Bronchial epithelial cell (primary cell): ENCODE measurements around the gene MYH4. TPM values are rescaled to one million over a fixed set of nuclear protein-coding genes. Genes with fewer than 3 reads are reported as not detected.

Source experiments
- DNase-seq: peaks from one replicate; pipeline ENCODE4 v3.0.0-alpha.2; 2010; ENCODE audit warnings: low read depth
- FAIRE-seq: peaks from 2 replicates; lab custom pipeline; 2011; peaks lifted over from hg19 to GRCh38; lab: Jason Lieb, UNC
- H3K27me3 ChIP-seq: 2 replicates; pipeline ENCODE4 v1.5.1; 2011; ENCODE audit warnings: low read length; ENCODE audit not compliant: control insufficient read depth, insufficient read depth
- H3K36me3 ChIP-seq: 2 replicates; pipeline ENCODE4 v1.5.1; 2011; ENCODE audit warnings: low read length; ENCODE audit not compliant: control insufficient read depth, insufficient read depth
- H3K4me3 ChIP-seq: 2 replicates; pipeline ENCODE4 v1.5.1; 2011; ENCODE audit warnings: mild to moderate bottlenecking, low read depth, low read length, control low read depth
- total RNA-seq: library from RNA; depleted of rRNA; stranded (reverse); fragments of >200 nt; gene quantifications from 2 replicates; pipeline ENCODE4 v1.2.1, GENCODE V29; 2014
- TF ChIP-seq, protein P1 (sequence below): IDR thresholded peaks from 2 replicates; pipeline ENCODE4 v1.5.1; 2011; ENCODE audit warnings: mild to moderate bottlenecking, moderate library complexity, low read length, control low read depth, inconsistent platforms; ENCODE audit not compliant: insufficient read depth, severe bottlenecking

The MYH4 gene
- total RNA-seq, 1 donor from 2014 or later, result not detected

DNA sequence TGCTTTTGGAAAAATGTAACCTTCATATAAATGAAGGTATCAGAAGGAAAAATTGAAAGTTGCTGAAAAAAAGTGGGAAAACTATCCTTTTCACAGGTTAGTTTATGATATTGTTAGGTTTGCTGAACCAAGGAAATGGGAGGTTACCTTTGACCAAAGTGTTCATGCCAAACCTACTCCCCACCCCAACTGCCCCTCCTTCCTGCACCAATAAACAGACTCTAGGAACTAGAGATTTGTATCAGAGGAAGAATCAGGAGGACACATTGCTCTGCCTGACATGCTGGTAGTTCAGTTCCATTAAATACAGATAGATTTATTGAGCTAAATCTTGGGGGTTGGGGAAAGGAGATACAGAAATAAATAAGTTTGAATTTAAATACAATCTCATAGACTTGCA lies 65.8 kb downstream of the MYH4 start:
- TF ChIP-seq, protein P1, sequence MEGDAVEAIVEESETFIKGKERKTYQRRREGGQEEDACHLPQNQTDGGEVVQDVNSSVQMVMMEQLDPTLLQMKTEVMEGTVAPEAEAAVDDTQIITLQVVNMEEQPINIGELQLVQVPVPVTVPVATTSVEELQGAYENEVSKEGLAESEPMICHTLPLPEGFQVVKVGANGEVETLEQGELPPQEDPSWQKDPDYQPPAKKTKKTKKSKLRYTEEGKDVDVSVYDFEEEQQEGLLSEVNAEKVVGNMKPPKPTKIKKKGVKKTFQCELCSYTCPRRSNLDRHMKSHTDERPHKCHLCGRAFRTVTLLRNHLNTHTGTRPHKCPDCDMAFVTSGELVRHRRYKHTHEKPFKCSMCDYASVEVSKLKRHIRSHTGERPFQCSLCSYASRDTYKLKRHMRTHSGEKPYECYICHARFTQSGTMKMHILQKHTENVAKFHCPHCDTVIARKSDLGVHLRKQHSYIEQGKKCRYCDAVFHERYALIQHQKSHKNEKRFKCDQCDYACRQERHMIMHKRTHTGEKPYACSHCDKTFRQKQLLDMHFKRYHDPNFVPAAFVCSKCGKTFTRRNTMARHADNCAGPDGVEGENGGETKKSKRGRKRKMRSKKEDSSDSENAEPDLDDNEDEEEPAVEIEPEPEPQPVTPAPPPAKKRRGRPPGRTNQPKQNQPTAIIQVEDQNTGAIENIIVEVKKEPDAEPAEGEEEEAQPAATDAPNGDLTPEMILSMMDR, result no peak

DNA sequence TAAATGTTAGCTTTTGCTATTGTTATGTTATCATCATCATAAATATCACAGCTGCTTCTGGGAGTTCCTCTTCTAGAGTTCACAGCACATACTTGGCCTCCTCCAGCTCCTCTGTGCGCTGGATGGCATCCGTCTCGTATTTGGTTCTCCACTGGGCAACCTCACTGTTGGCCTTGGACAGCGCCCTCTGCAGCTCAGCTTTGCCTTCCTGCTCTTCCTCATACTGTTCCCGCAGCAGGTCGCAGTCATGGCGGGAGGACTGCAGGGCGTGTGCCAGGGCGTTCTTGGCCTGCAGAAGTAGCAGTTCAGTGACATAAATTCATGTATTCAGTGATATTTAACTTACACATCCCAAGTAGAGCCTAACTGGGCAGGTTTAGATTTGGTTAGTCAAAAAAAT lies 71.0 kb downstream of the MYH4 start:
- no peak for FAIRE-seq
- Histone ChIP-seq H3K36me3 (no peaks in the 10 kb centered on the region), H3K27me3 (no peaks in the 10 kb centered on the region), H3K4me3 (no peak overlapping the region)
- DNase-seq, result no peak
- TF ChIP-seq, protein P1, result no peak

More for the DNA sequence above, 65.8 kb downstream of the MYH4 start:
- DNase-seq (no peak), FAIRE-seq (no peak)
- H3K27me3 ChIP-seq, result no peaks in the 10 kb centered on the region
- H3K4me3 ChIP-seq, result no peak overlapping the region
- no peaks in the 10 kb centered on the region for H3K36me3 ChIP-seq

DNA sequence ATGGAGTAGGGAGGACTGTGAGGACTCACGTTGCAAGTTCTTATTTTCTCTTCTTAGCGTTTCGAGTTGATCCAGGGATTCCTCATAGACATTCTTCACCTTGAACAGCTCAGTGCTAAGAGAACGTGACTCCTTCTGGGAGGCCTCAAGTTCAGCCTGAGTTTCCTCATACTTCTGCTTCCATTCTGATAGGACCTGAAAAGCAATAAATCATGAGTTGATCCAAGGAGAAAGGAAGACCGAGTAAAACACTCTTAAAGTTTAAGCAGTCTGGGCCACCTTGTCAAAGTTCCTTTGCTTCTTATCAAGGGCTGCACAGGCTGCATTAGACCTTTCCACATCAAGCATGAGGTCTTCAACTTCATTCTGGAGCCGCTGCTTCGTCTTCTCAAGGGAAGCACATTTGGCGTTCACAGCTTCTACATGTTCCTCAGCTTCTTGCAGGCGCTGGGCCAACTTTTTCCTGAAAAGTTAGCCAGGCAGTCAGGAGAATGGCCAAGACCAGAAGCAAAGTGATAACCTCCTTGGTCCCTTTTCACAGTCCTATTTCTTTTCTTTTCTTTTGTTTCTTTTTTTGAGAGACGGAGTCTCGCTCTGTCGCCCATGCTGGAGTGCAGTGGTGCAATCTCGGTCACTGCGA lies 72.7 kb downstream of the MYH4 start:
- no peak for DNase-seq
- TF ChIP-seq, protein P1, result no peak

DNA sequence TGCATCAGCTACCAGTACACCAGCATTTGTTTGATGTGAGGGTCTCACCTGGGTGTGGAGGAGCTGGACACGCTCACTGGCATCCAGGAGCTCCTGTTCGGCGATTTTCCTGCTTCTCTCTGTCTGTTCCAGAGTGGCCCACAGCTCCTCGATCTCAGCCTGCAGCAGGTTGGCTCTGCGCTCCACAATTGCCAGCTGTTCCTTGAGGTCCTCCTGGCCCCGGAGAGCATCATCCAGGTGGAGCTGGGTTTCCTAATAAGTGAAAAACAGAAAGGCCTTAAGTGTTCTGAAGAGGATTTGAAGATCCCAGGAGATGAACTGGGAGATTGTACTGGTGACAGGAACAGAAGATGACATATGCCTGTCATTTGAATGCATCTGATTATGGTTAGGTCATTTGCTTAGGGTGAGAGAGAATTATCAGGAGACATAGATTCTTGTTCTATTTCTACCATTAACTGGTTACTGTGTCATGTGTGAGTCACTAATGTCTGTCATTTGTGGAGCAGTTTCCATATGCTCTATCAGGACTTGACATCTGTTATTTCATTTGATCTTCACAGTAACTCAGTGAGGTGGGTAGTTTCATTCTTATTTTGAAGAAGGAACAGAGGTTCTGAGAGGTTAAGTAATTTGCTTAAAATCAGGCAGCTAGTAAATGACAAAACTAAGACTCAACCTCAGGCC lies 75.0 kb downstream of the MYH4 start:
- no peak for FAIRE-seq
- no peaks in the 10 kb centered on the region for H3K36me3 ChIP-seq
- H3K27me3 ChIP-seq, result no peaks in the 10 kb centered on the region
- H3K4me3 ChIP-seq, result no peak overlapping the region
- TF ChIP-seq, protein P1, result no peak
- no peak for DNase-seq

More for the DNA sequence above, 72.7 kb downstream of the MYH4 start:
- no peak overlapping the region for H3K4me3 ChIP-seq
- H3K27me3 ChIP-seq, result no peaks in the 10 kb centered on the region
- FAIRE-seq, result no peak
- no peaks in the 10 kb centered on the region for H3K36me3 ChIP-seq

Other genes starting within 250 kb of the MYH4 start
- gene MYH13, start 96.6 kb downstream of the MYH4 start, total RNA-seq, result under 0.01 TPM in 1 of 2 replicates, not detected in the other
- gene MYH8, start 47.6 kb downstream of the MYH4 start, total RNA-seq, result not detected in 2 replicates
- not detected in 2 replicates for gene MYH1, start 49.0 kb upstream of the MYH4 start, total RNA-seq
- gene MYH2, start 80.1 kb upstream of the MYH4 start, total RNA-seq, result not detected in 2 replicates
- 1.1 and 1.4 TPM in 2 replicates for gene MYH3, start 187.8 kb upstream of the MYH4 start, total RNA-seq
- 24.2 and 26.8 TPM in 2 replicates for gene SCO1, start 228.0 kb upstream of the MYH4 start, total RNA-seq
- gene ADPRM, start 228.0 kb upstream of the MYH4 start, total RNA-seq, result 14.1 and 20.5 TPM in 2 replicates